H1 (cell line): ENCODE measurements around the gene CNTN6. TPM values are rescaled to one million over a fixed set of nuclear protein-coding genes. Genes with fewer than 3 reads are reported as not detected.

ENCODE experiments used
- CTCF ChIA-PET: fragments of 300-600 bp; sonication (Branson Sonifier 250); formaldehyde crosslinking; loops from one replicate; lab custom pipeline; 2021; ENCODE audit not compliant: partially characterized antibody; lab: Charles Lee
- POLR2A ChIA-PET: fragments of 300-600 bp; sonication (Branson Sonifier 250); formaldehyde crosslinking; loops from one replicate; lab custom pipeline; 2021; ENCODE audit warnings: inconsistent platforms; ENCODE audit not compliant: partially characterized antibody; lab: Charles Lee
- DNase-seq, 2 experiments: peaks; one replicate each; pipeline versions ENCODE4 v3.0.0 to v3.0.0-alpha.2; 2010 to 2022; ENCODE audit warnings: low spot score in 2 of 2, low read depth in 1 of 2, mixed read lengths in 1 of 2
- FAIRE-seq: peaks from 2 replicates; lab custom pipeline; 2011; peaks lifted over from hg19 to GRCh38; lab: Jason Lieb, UNC
- H2AFZ ChIP-seq: 2 replicates; pipeline ENCODE4 v1.8.1; 2012; ENCODE audit warnings: low read length, inconsistent platforms
- H2AK5ac ChIP-seq: 2 replicates; pipeline ENCODE4 v1.6.1; 2013; ENCODE audit warnings: low read depth, low read length
- H2BK120ac ChIP-seq: replicated peaks from 2 replicates; pipeline ENCODE3; 2013; ENCODE audit warnings: low read depth, low read length, inconsistent platforms
- H2BK12ac ChIP-seq: 2 replicates; pipeline ENCODE4 v1.6.1; 2013; ENCODE audit warnings: low read depth, low read length
- H2BK15ac ChIP-seq: 2 replicates; pipeline ENCODE4 v1.6.1; 2013; ENCODE audit warnings: low read length
- H2BK20ac ChIP-seq: 2 replicates; pipeline ENCODE4 v1.6.1; 2013; ENCODE audit warnings: low read length
- H2BK5ac ChIP-seq: 2 replicates; pipeline ENCODE4 v1.6.1; 2013; ENCODE audit warnings: low read depth, low read length
- H3K14ac ChIP-seq: 2 replicates; pipeline ENCODE4 v1.6.1; 2013; ENCODE audit warnings: inconsistent platforms; ENCODE audit not compliant: insufficient read length
- H3K18ac ChIP-seq: 2 replicates; pipeline ENCODE4 v1.6.1; 2013; ENCODE audit warnings: low read length; ENCODE audit errors: extremely low read depth
- H3K23ac ChIP-seq: 2 replicates; pipeline ENCODE4 v1.6.1; 2013; ENCODE audit warnings: inconsistent platforms; ENCODE audit not compliant: insufficient read length
- H3K23me2 ChIP-seq: 2 replicates; pipeline ENCODE4 v1.6.1; 2013; ENCODE audit warnings: low read depth, low read length
- H3K27ac ChIP-seq: 2 replicates; pipeline ENCODE4 v1.6.1; 2011; ENCODE audit warnings: low read depth, low read length, inconsistent platforms
- H3K27me3 ChIP-seq, 4 experiments: replicated peaks in 1 of 4; 1 replicate in 1 of 4; 2 replicates in 3 of 4; pipeline versions ENCODE4 v1.6.1 to v1.8.1; 2011 to 2013; ENCODE audit warnings: low read length in 3 of 4, mild to moderate bottlenecking in 3 of 4, inconsistent platforms in 2 of 4, mixed read lengths in 2 of 4, moderate library complexity in 1 of 4; ENCODE audit not compliant: control insufficient read depth in 3 of 4, insufficient read depth in 3 of 4; ENCODE audit errors: extremely low read depth in 1 of 4
- H3K36me3 ChIP-seq, 4 experiments: 2 replicates each; pipeline versions ENCODE4 v1.6.1 to v1.8.1; 2011 to 2013; ENCODE audit warnings: mild to moderate bottlenecking in 4 of 4, low read length in 3 of 4, moderate library complexity in 2 of 4, control low read depth in 1 of 4, inconsistent platforms in 1 of 4; ENCODE audit not compliant: insufficient read depth in 4 of 4, control insufficient read depth in 2 of 4
- H3K4ac ChIP-seq: replicated peaks from 2 replicates; pipeline ENCODE3; 2013; ENCODE audit warnings: low read length, low read depth, mixed read lengths, inconsistent platforms; ENCODE audit not compliant: insufficient read length
- H3K4me1 ChIP-seq, 4 experiments: replicated peaks in 1 of 4; 1 replicate in 1 of 4; 2 replicates in 3 of 4; pipeline versions ENCODE4 v1.6.1 to v1.8.1; 2011 to 2013; ENCODE audit warnings: low read length in 3 of 4, inconsistent platforms in 2 of 4, mixed read lengths in 1 of 4; ENCODE audit not compliant: insufficient read depth in 4 of 4, control insufficient read depth in 3 of 4
- H3K4me2 ChIP-seq, 2 experiments: 2 replicates each; pipeline versions ENCODE4 v1.6.1 to v1.8.1; 2011 to 2013; ENCODE audit warnings: low read depth in 2 of 2, low read length in 2 of 2, control low read depth in 1 of 2, inconsistent platforms in 1 of 2, mild to moderate bottlenecking in 1 of 2; ENCODE audit not compliant: insufficient read depth in 1 of 2
- H3K4me3 ChIP-seq, 4 experiments: fragments of 200-600, 300-600 bp in 1 of 4; sonication (generic), shearing (Covaris generic), sonication (Bioruptor Twin) in 1 of 4; 2 replicates each; pipeline versions ENCODE4 v1.5.1 to v1.8.1; 2011 to 2016; ENCODE audit warnings: low read length in 4 of 4, low read depth in 3 of 4, control low read depth in 2 of 4, inconsistent platforms in 2 of 4, mild to moderate bottlenecking in 2 of 4, mixed read lengths in 1 of 4, moderate library complexity in 1 of 4; ENCODE audit not compliant: insufficient read depth in 2 of 4; ENCODE audit errors: extremely low read depth in 1 of 4
- H3K56ac ChIP-seq: replicated peaks from 2 replicates; pipeline ENCODE3; 2013; ENCODE audit warnings: low read depth, mild to moderate bottlenecking, mixed read lengths, low read length, inconsistent platforms; ENCODE audit not compliant: insufficient read length
- H3K79me1 ChIP-seq: 2 replicates; pipeline ENCODE4 v1.6.1; 2013; ENCODE audit warnings: low read depth, low read length, control low read depth
- H3K79me2 ChIP-seq, 2 experiments: 2 replicates each; pipeline versions ENCODE4 v1.6.1 to v1.8.1; 2012 to 2013; ENCODE audit warnings: low read length in 2 of 2, mild to moderate bottlenecking in 2 of 2, inconsistent platforms in 1 of 2; ENCODE audit not compliant: insufficient read depth in 2 of 2, control insufficient read depth in 1 of 2
- H3K9ac ChIP-seq, 4 experiments: replicated peaks in 1 of 4; 1 replicate in 1 of 4; 2 replicates in 3 of 4; pipeline versions ENCODE4 v1.6.1 to v1.8.1; 2011 to 2013; ENCODE audit warnings: low read depth in 3 of 4, low read length in 3 of 4, control low read depth in 2 of 4, mild to moderate bottlenecking in 2 of 4, moderate library complexity in 2 of 4, inconsistent platforms in 1 of 4; ENCODE audit errors: extremely low read depth in 1 of 4
- H3K9me3 ChIP-seq, 2 experiments: 2 replicates each; pipeline versions ENCODE4 v1.6.1 to v1.8.1; 2012 to 2013; ENCODE audit warnings: mild to moderate bottlenecking in 2 of 2, moderate library complexity in 2 of 2, control low read depth in 1 of 2, inconsistent platforms in 1 of 2, low read depth in 1 of 2, low read length in 1 of 2, mixed read lengths in 1 of 2; ENCODE audit not compliant: insufficient read depth in 2 of 2
- H4K20me1 ChIP-seq, 2 experiments: replicated peaks in 1 of 2; 2 replicates each; pipeline versions ENCODE3 to v1.8.1; 2011 to 2013; ENCODE audit warnings: inconsistent platforms in 2 of 2, low read length in 2 of 2, mild to moderate bottlenecking in 1 of 2; ENCODE audit not compliant: insufficient read depth in 2 of 2, control insufficient read depth in 1 of 2
- H4K5ac ChIP-seq: 2 replicates; pipeline ENCODE4 v1.6.1; 2013; ENCODE audit warnings: low read length, low read depth, mixed read lengths, inconsistent platforms; ENCODE audit not compliant: insufficient read length
- H4K8ac ChIP-seq: 2 replicates; pipeline ENCODE4 v1.8.0; 2013; ENCODE audit warnings: mild to moderate bottlenecking, moderate library complexity, low read length, inconsistent platforms; ENCODE audit not compliant: insufficient read depth; ENCODE audit errors: extremely low read depth
- H4K91ac ChIP-seq: replicated peaks from 2 replicates; pipeline ENCODE3; 2013; ENCODE audit warnings: low read length, mixed read lengths, inconsistent platforms; ENCODE audit not compliant: insufficient read length
- ASH2L ChIP-seq: fragments of 200-600, 300-600 bp; sonication (generic); IDR thresholded peaks from one replicate; pipeline ENCODE4 v1.7.1; 2017; ENCODE audit warnings: low read length
- BACH1 ChIP-seq: IDR thresholded peaks from 2 replicates; pipeline ENCODE4 v1.6.1; 2012; ENCODE audit warnings: low read length, improper control_type of control experiment
- BRCA1 ChIP-seq: IDR thresholded peaks from 2 replicates; pipeline ENCODE4 v1.6.1; 2012; ENCODE audit warnings: low read depth, low read length, improper control_type of control experiment
- CBX8 ChIP-seq: fragments of 300-800, 300-1000 bp; sonication (generic); IDR thresholded peaks from 2 replicates; pipeline ENCODE4 v1.7.1; 2016; ENCODE audit warnings: low read depth, low read length, borderline replicate concordance
- CHD2 ChIP-seq: IDR thresholded peaks from 2 replicates; pipeline ENCODE4 v1.6.1; 2012; ENCODE audit warnings: low read length, improper control_type of control experiment
- EP300 ChIP-seq, 2 experiments: IDR thresholded peaks; 1 replicate in 1 of 2; 2 replicates in 1 of 2; pipeline ENCODE4 v1.6.1; 2011 to 2012; ENCODE audit warnings: low read depth in 2 of 2, low read length in 2 of 2, mild to moderate bottlenecking in 2 of 2, borderline replicate concordance in 1 of 2, inconsistent platforms in 1 of 2, moderate library complexity in 1 of 2
- GTF2F1 ChIP-seq: IDR thresholded peaks from 2 replicates; pipeline ENCODE4 v1.6.1; 2012; ENCODE audit warnings: low read depth, low read length, improper control_type of control experiment, borderline replicate concordance
- JUN ChIP-seq: IDR thresholded peaks from 2 replicates; pipeline ENCODE4 v1.6.1; 2011; ENCODE audit warnings: low read depth, mild to moderate bottlenecking, improper control_type of control experiment, low read length
- POLR2A ChIP-seq, 2 experiments: IDR thresholded peaks; 1 replicate in 1 of 2; 2 replicates in 1 of 2; pipeline ENCODE4 v1.6.1; 2011; ENCODE audit warnings: low read depth in 2 of 2, low read length in 2 of 2, mild to moderate bottlenecking in 2 of 2; ENCODE audit errors: control extremely low read depth in 1 of 2
- RFX5 ChIP-seq: IDR thresholded peaks from 2 replicates; pipeline ENCODE4 v1.6.1; 2011; ENCODE audit warnings: low read depth, low read length, improper control_type of control experiment, borderline replicate concordance
- SIRT6 ChIP-seq: IDR thresholded peaks from one replicate; pipeline ENCODE4 v1.7.1; 2012; ENCODE audit warnings: low read length, inconsistent platforms
- TBP ChIP-seq: IDR thresholded peaks from 2 replicates; pipeline ENCODE4 v1.6.1; 2011; ENCODE audit warnings: low read depth, low read length, improper control_type of control experiment
- WGBS, 2 experiments: shearing (Covaris generic) in 1 of 2; methylation state at CpG; one replicate each; pipeline versions ENCODE4 v1.1.6 to v1.1.7; 2013 to 2015; ENCODE audit warnings: low lambda C conversion rate in 2 of 2, mixed read lengths in 2 of 2, inconsistent platforms in 1 of 2, low coverage in 1 of 2, missing lambda C conversion rate in 1 of 2; ENCODE audit not compliant: insufficient replicate concordance in 2 of 2, insufficient coverage in 1 of 2, insufficient read length in 1 of 2; ENCODE audit errors: extremely low coverage in 1 of 2, missing lambda C conversion rate in 1 of 2; 5-methylcytosine and 5-hydroxymethylcytosine counted together
- polyA plus RNA-seq, 7 experiments: library from polyadenylated mRNA; depleted of rRNA in 3 of 7; stranded (reverse) in 5 of 7; unstranded in 2 of 7; fragments of >200 nt in 5 of 7; fragments of 200-250 nt in 2 of 7; gene quantifications; 1 replicate in 5 of 7; 2 replicates in 1 of 7; 4 replicates in 1 of 7; pipeline versions ENCODE4 v1.2.1 to v1.2.3, GENCODE V29; 2011 to 2013; ENCODE audit warnings: missing spikeins in 2 of 7, mixed read lengths in 2 of 7
- total RNA-seq: library from RNA; stranded (reverse); fragmentation: NEBNext Ultra II Directional; extraction: Animal tissue kit (Norgen Biotek cat#: 25700); gene quantifications from 2 replicates; pipeline ENCODE4 v1.2.1, GENCODE V29; 2021
- TF ChIP-seq, protein P1 (sequence below), 3 experiments: IDR thresholded peaks; 1 replicate in 2 of 3; 2 replicates in 1 of 3; pipeline versions ENCODE4 v1.5.1 to v1.6.1; 2011; ENCODE audit warnings: low read length in 3 of 3, mild to moderate bottlenecking in 3 of 3, inconsistent platforms in 2 of 3, low read depth in 1 of 3, moderate library complexity in 1 of 3; ENCODE audit not compliant: insufficient read depth in 1 of 3; ENCODE audit errors: control extremely low read depth in 1 of 3

Gene CNTN6
- total and polyA plus RNA-seq, 2 of the 8 experiments (the other 6 are each of a cell fraction or from before 2014, with no cell fraction given) = not detected

DNA sequence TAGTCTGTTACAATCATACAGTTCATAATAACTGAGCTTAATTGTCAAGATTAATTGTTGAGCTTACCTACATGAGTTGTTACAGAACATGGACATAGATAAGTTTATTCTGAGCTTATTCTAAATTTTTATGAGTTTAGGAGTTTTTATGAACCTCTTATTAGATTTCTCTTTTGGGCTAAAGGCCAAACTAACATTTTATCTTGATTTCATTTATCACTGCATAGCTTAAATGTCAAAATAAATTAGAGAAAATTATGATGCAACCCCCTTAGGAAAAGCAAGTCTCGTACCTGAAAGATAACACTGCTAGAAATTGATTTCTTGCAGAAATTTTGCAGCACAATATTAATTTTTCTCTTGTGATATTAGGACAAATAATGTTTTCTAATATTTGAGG lies 54.5 kb downstream of the CNTN6 start:
- Histone ChIP-seq H2BK20ac (no peak overlapping the region), H4K5ac (no peak overlapping the region), H3K23me2 (no peaks in the 10 kb centered on the region), H3K23ac (no peak overlapping the region), H3K79me1 (no peaks in the 10 kb centered on the region), H4K20me1 (no peaks in the 10 kb centered on the region), H3K4me1 (no peaks in the 10 kb centered on the region), H3K56ac (no peak overlapping the region), H2AFZ (no peak overlapping the region), H3K9me3 (no peaks in the 10 kb centered on the region), H4K91ac (no peak overlapping the region), H3K4me2 (no peak overlapping the region), H3K18ac (no peak overlapping the region), H3K79me2 (no peaks in the 10 kb centered on the region), H2BK12ac (no peak overlapping the region), H3K27ac (no peak overlapping the region), H2BK5ac (no peak overlapping the region), H2AK5ac (no peak overlapping the region), H3K14ac (no peak overlapping the region), H3K4ac (no peak overlapping the region), H2BK15ac (no peak overlapping the region), H3K36me3 (no peaks in the 10 kb centered on the region), H2BK120ac (no peak overlapping the region), H3K27me3 (no peaks in the 10 kb centered on the region), H3K4me3 (no peak overlapping the region), H3K9ac (no peak overlapping the region), H4K8ac (no peak overlapping the region)
- FAIRE-seq (no peak), DNase-seq (no peak)
- POLR2A ChIA-PET = no interaction called here
- CTCF ChIA-PET = interaction anchor here (1.7 to 2.0 kb wide), 2 partner anchors 11 kb away, joined by 4 read pairs; no protein-coding TSS in a partner anchor
- 76% methylated on average over 1 of the region's 1 CpG; no CpG with 5 or more reads in 1 of the 2 experiments for WGBS, 2 experiments
- no peak for TF ChIP-seq RFX5
- no peak for TF ChIP-seq CBX8
- no peak for TF ChIP-seq JUN
- no peak for TF ChIP-seq BACH1
- no peak for TF ChIP-seq POLR2A (IDR thresholded peaks at IDR 0.05; ENCODE audit: control extremely low read depth in 1 of 2, low read depth in 2 of 2, low read length in 2 of 2)
- TF ChIP-seq TBP = no peak
- no peak for TF ChIP-seq SIRT6
- no peak for TF ChIP-seq BRCA1
- TF ChIP-seq EP300 (IDR thresholded peaks at IDR 0.05; ENCODE audit: borderline replicate concordance in 1 of 2, low read depth in 2 of 2, low read length in 2 of 2) = no peak
- TF ChIP-seq GTF2F1 = no peak
- TF ChIP-seq, protein P1, sequence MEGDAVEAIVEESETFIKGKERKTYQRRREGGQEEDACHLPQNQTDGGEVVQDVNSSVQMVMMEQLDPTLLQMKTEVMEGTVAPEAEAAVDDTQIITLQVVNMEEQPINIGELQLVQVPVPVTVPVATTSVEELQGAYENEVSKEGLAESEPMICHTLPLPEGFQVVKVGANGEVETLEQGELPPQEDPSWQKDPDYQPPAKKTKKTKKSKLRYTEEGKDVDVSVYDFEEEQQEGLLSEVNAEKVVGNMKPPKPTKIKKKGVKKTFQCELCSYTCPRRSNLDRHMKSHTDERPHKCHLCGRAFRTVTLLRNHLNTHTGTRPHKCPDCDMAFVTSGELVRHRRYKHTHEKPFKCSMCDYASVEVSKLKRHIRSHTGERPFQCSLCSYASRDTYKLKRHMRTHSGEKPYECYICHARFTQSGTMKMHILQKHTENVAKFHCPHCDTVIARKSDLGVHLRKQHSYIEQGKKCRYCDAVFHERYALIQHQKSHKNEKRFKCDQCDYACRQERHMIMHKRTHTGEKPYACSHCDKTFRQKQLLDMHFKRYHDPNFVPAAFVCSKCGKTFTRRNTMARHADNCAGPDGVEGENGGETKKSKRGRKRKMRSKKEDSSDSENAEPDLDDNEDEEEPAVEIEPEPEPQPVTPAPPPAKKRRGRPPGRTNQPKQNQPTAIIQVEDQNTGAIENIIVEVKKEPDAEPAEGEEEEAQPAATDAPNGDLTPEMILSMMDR (IDR thresholded peaks at IDR 0.05; ENCODE audit: control extremely low read depth in 1 of 3, insufficient read depth in 1 of 3, low read depth in 1 of 3, low read length in 3 of 3) = no peak
- no peak for TF ChIP-seq CHD2
- TF ChIP-seq ASH2L = no peak
